HG02798 (cell line): Measurements from ENCODE around the gene MAP2K1.
"Not testable (repeated sequence)": the region's sequence is repeated elsewhere in the genome, so short reads cannot be mapped to it uniquely, and the experiment has no call there.

Source experiments
- ATAC-seq: cut with Tn5 transposase; IDR thresholded peaks from one replicate; pipeline ENCODE4 v1.9.1; 2021; ENCODE audit warnings: mild to moderate bottlenecking; ENCODE audit not compliant: unreplicated experiment, poor library complexity

Gene MAP2K1

GRCh38 chr15:66422347-66422746, 35.6 kb downstream of the MAP2K1 start:
- ATAC-seq, result no peak

- no peak for ATAC-seq
These were observed 36.4 kb downstream of the MAP2K1 start for GRCh38 chr15:66423149-66423548.

DNA sequence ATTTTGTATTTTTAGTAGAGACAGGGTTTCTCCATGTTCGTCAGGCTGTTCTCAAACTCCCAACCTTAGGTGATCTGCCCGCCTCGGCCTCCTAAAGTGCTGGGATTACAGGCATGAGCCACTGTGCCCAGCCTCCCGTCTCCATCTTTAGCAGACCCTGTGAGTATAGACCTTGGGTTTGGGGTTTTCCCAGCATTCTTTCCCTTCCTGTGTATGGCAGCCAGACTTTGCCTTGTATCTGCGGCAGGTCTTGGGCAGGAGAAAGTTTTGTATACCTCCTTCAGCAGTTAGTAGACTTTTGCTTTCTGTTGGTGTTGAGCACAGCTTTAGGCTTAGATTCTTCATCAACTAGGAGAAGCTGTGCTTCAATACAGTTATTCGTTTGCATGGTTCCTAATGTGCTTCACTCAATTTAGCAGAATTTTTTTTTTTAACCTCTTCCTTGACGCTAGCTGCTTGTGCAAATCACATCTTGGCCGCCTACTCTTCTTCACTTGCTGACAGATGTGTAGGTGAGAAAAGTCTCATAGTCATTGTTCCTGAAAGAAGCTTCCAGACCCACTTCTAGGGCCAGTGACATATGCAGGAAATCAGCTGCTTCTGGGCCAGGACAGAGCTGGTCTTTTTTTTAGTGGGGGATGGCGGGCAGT, 38.4 kb downstream of the MAP2K1 start:
- no peak for ATAC-seq

- ATAC-seq, result no peak
These were observed 39.1 kb downstream of the MAP2K1 start for GRCh38 chr15:66425837-66426236.

GRCh38 chr15:66429117-66429516, 42.4 kb downstream of the MAP2K1 start:
- no peak for ATAC-seq

DNA sequence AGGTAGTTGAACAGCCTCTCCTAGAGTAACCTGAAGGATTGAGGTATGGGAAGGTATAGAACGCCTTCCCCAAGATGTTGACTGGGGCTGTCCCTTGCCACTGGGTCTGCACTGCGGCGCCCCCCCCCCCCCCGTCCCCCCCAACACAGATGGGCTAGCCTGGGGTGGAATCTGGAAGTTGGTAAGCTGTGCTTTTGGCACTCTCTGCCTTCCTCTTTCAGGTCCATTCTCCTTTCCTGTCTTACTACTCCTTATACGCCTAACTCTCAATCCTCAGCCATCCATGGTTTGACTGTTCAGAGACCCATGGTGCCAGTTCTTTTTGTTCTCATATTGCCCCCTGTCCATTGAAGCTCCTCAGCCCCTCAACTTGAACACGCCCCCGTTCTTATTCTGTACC, 42.8 kb downstream of the MAP2K1 start:
- no peak for ATAC-seq

- ATAC-seq, result no peak
These were observed 44.0 kb downstream of the MAP2K1 start for GRCh38 chr15:66430627-66431255.

- ATAC-seq, result no peak
These were observed 47.0 kb downstream of the MAP2K1 start for GRCh38 chr15:66433726-66434125.

- no peak for ATAC-seq
These were observed 53.8 kb downstream of the MAP2K1 start for GRCh38 chr15:66440501-66440900.

GRCh38 chr15:66452420-66452819, 65.7 kb downstream of the MAP2K1 start:
- no peak for ATAC-seq

DNA sequence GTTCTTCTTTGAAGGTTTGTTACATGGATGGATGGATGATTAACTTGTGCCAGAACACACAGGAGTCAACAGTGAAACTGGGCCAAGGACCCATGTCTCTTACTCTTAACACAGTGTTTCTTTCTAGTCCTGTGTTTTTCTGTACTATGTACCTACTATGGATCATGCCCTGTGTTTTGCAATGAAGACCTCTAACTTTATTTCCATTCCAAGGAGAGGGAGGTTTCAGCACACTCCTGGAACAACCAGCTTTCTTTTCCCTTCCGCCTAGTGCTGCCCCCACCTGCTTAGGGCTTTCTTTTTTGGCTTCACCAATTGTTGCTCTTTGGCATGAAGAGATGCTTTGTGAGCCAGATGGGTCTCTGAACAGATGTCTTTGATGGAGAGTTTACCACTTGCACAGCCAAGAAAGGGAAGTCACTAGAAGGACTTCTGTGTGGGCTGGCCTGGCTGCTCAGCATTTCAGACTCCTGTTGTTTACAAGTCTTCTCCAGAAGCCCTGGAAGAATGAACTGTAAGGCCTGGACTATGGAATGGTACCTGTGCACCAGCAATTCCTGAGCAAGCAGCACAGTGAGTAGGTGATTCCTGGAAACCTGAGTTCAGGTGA, 66.4 kb downstream of the MAP2K1 start:
- ATAC-seq, result no peak

- no peak for ATAC-seq
These were observed 67.4 kb downstream of the MAP2K1 start for GRCh38 chr15:66454143-66454542.

DNA sequence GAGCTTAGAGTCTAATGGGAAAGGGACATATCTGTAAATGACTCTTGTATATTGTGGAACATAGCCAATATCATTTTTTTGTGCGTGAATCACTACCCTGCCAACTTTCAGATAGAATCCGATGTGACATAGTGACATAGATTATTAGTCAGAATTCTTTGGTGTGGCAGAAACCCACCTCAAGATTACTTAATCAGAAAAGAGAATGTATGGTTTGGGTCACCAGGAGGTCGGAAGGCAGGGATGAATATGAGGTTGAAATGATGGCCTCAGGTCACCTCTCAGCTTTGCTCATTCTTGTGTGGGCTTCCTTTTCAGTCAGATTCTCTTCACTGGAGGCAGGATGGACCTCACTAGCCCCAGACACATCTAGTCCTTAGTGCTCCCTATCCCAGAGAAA, 69.5 kb downstream of the MAP2K1 start:
- no peak for ATAC-seq

DNA sequence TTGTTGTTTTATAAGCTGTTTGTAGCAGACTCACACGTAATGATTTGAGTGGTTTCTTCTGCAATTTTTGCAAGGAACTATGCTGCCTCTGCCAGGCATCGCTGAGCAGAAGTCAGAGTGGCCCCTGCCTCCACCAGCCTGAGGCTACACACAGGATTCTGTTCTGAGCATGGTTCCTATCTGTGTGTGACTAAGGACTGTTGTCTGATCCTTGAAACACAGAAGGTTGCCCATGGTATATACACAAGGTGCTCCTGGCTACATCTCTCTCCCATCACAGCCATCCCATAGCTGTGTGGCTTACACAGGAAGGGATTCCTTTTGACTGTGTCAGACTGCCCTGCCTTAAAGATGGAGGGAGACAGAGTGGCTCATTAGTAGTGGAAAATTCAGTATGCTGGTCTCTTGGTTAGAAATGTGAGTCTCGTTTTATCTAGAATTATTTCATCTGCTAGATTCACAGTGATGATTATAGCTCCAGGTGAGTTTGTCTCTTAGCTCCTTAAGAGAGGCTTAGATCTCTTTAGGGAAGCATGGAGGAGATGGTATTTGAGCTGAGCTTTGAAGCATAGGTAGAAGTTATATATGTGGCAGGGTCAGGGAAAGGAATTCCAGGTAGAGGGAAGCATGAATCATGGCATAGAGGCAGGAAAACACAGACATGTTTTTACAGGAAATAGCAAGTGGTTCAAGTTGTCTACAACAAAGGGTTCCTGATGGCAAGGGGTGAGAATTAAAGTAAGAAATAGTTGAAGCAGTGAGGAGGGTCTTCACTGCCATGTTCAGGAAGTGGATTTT, 73.3 kb downstream of the MAP2K1 start:
- no peak for ATAC-seq

DNA sequence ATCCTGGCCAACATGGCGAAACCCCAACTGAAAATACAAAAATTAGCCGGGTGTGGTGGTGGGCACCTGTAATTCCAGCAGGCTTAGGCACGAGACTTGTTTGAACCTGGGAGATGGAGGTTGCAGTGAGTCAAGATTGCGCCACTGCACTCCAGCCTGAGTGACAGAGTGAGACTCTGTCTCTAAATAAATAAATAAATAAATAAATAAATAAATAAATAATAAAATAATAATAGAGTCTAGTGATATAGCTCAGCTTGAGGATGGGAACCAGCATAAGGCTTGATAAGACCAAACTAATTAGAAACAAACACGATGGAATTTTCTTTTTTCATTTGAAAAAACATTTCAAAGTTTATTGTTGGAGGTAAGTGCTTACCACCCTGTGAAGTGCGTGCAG, 74.6 kb downstream of the MAP2K1 start:
- not testable (repeated sequence) for ATAC-seq

- no peak for ATAC-seq
These were observed 75.2 kb downstream of the MAP2K1 start for GRCh38 chr15:66461917-66462316.

GRCh38 chr15:66462627-66463026, 75.9 kb downstream of the MAP2K1 start:
- ATAC-seq, result no peak

DNA sequence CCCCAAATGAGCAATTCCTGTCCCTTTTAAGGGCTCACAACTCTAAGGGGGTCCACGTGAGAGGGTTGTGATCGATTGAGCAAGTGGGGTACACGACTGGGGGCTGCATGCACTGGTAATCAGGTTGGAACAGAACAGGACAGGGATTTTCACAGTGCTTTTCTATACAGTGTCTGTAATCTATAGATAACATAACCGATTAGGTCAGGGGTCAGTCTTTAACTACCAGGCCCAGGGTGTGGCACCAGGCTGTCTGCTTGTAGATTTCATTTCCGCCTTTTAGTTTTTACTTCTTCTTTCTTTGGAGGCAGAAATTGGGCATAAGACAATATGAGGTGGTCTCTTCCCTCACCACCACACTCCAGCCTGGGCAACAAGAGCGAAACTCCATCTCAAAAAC, 78.6 kb downstream of the MAP2K1 start:
- not testable (repeated sequence) for ATAC-seq

- not testable (repeated sequence) for ATAC-seq
These were observed 80.7 kb downstream of the MAP2K1 start for GRCh38 chr15:66467162-66468040.

- not testable (repeated sequence) for ATAC-seq
These were observed 84.1 kb downstream of the MAP2K1 start for GRCh38 chr15:66470825-66471224.
